ENCODE results near the gene RAB11FIP4. TPM values are rescaled to one million over a fixed set of nuclear protein-coding genes. Genes with fewer than 3 reads are reported as not detected.

RAB11FIP4 gene
- total RNA-seq, 3 donors from 2014 or later (not counting 1 experiment from before 2014, with no cell fraction given), result 81.4 to 121 (median 102) TPM

- Histone ChIP-seq H3K27me3 (ENCODE audit: control insufficient read depth, insufficient read depth, low read length) (no peaks in the 10 kb centered on the region), H3K36me3 (ENCODE audit: control insufficient read depth, insufficient read depth, low read length) (no peaks in the 10 kb centered on the region), H3K4me3 (ENCODE audit: low read length) (no peak overlapping the region), H3K9me3 (ENCODE audit: control insufficient read depth, insufficient read depth, low read length) (no peaks in the 10 kb centered on the region), H3K4me1 (ENCODE audit: control insufficient read depth, insufficient read depth, low read length) (peaks cover 92% of the 10 kb centered on the region), H3K27ac (ENCODE audit: low read length) (peak overlapping the region; percentile 89)
- no peaks in the 10 kb centered on the region for H3K9me3 Mint-ChIP-seq
- WGBS (ENCODE audit: insufficient coverage), result 95% methylated on average over 5 of the region's 5 CpGs
- H3K27ac Mint-ChIP-seq, result peak overlapping the region; percentile 92 to 97
- H3K27me3 Mint-ChIP-seq (ENCODE audit: low read depth in 2 of 2), result no peaks in the 10 kb centered on the region
- H3K36me3 Mint-ChIP-seq, result no peaks in the 10 kb centered on the region
- TF ChIP-seq CTCF (IDR thresholded peaks at IDR 0.05), result no peak
- ATAC-seq (no peak), DNase-seq (no peak)
- intact Hi-C loops (cut with micrococcal nuclease), result no loop called here
- peaks cover 71 to 83% of the 10 kb centered on the region in 2 donors for H3K4me1 Mint-ChIP-seq
- H3K4me3 Mint-ChIP-seq, result no peak overlapping the region
These were observed 104.6 kb downstream of the RAB11FIP4 start for GRCh38 chr17:31496097-31496496.

GRCh38 chr17:31496601-31497000, 105.1 kb downstream of the RAB11FIP4 start:
- Mint-ChIP-seq H3K9me3 (no peaks in the 10 kb centered on the region), H3K27ac (peak overlapping the region; percentile 92 to 97), H3K4me3 (no peak overlapping the region), H3K36me3 (no peaks in the 10 kb centered on the region), H3K27me3 (ENCODE audit: low read depth in 2 of 2) (no peaks in the 10 kb centered on the region), H3K4me1 (peaks cover 66 to 78% of the 10 kb centered on the region in 2 donors)
- peaks cover 87% of the 10 kb centered on the region for H3K4me1 ChIP-seq (ENCODE audit: control insufficient read depth, insufficient read depth, low read length)
- no peaks in the 10 kb centered on the region for H3K27me3 ChIP-seq (ENCODE audit: control insufficient read depth, insufficient read depth, low read length)
- H3K9me3 ChIP-seq (ENCODE audit: control insufficient read depth, insufficient read depth, low read length), result no peaks in the 10 kb centered on the region
- WGBS (ENCODE audit: insufficient coverage), result 98% methylated on average over 6 of the region's 6 CpGs
- peak overlapping the region; percentile 89 for H3K27ac ChIP-seq (ENCODE audit: low read length)
- H3K4me3 ChIP-seq (ENCODE audit: low read length), result no peak overlapping the region
- intact Hi-C loops (cut with micrococcal nuclease), result no loop called here
- ATAC-seq (no peak), DNase-seq (no peak)
- no peak for TF ChIP-seq CTCF (IDR thresholded peaks at IDR 0.05)
- H3K36me3 ChIP-seq (ENCODE audit: control insufficient read depth, insufficient read depth, low read length), result no peaks in the 10 kb centered on the region

- no peak for TF ChIP-seq CTCF (IDR thresholded peaks at IDR 0.05)
- H3K4me1 ChIP-seq (ENCODE audit: control insufficient read depth, insufficient read depth, low read length), result peaks cover 79% of the 10 kb centered on the region
- Mint-ChIP-seq H3K36me3 (no peaks in the 10 kb centered on the region), H3K27me3 (ENCODE audit: low read depth in 2 of 2) (no peaks in the 10 kb centered on the region), H3K4me3 (no peak overlapping the region), H3K9me3 (no peaks in the 10 kb centered on the region), H3K4me1 (peaks cover 58 to 71% of the 10 kb centered on the region in 2 donors), H3K27ac (peak overlapping the region; percentile 92 to 97)
- H3K36me3 ChIP-seq (ENCODE audit: control insufficient read depth, insufficient read depth, low read length), result no peaks in the 10 kb centered on the region
- WGBS (ENCODE audit: insufficient coverage), result 83% methylated on average over 6 of the region's 6 CpGs
- H3K9me3 ChIP-seq (ENCODE audit: control insufficient read depth, insufficient read depth, low read length), result no peaks in the 10 kb centered on the region
- intact Hi-C loops (cut with micrococcal nuclease), result no loop called here
- peak overlapping the region; percentile 35 for H3K27ac ChIP-seq (ENCODE audit: low read length)
- no peak overlapping the region for H3K4me3 ChIP-seq (ENCODE audit: low read length)
- ATAC-seq, result no peak
- no peak for DNase-seq
- H3K27me3 ChIP-seq (ENCODE audit: control insufficient read depth, insufficient read depth, low read length), result no peaks in the 10 kb centered on the region
These were observed 106.0 kb downstream of the RAB11FIP4 start for GRCh38 chr17:31497431-31497830.

Data from natural killer cell (primary cell).